ENCODE data around the gene NUP62. TPM values are rescaled to one million over a fixed set of nuclear protein-coding genes. Genes with fewer than 3 reads are reported as not detected.

Gene NUP62
- total and polyA plus RNA-seq, 2 of the 8 experiments (the other 6 are each of a cell fraction or from before 2014, with no cell fraction given): 50.0 to 107 TPM

DNA sequence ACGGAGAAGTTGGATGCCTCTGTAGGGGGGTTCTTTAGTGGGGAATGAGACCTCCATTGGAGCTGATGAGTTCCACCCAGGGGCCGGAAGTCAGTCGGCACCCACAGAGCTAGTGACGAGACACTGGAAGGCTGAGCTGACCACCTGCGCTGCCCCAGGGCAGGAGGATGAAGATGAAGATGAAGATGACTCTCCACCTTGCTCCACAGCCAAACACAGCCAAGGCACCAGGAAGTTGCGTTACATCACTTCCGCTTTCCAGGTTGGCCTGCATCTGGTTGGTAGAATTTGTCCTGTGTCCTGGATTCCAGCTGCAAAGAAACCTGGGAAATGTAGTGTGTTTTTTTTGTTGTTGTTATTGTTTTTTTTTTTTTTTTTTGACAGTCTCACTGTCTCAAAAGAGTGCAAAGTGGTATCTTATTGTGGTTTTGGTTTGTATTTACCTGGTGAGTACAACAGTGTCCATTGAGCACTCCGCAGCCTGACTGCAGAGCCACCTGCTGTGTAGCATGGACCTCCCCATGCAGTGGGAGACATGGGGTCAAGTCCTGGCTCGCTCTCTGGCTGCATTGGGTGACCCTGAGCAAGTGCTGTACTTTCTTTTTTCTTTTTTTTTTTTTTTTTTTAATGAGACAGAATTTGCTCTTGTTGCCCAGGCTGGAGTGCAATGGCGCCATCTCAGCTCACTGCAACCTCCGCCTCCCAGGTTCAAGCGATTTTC is 49.9 kb downstream of the NUP62 start:
- H3K79me2 ChIP-seq (ENCODE audit: control insufficient read depth in 1 of 2, insufficient read depth in 2 of 2, low read length in 2 of 2): peaks cover 0 to 28% of the 10 kb centered on the region in 2 experiments; a peak in 2 of 4 replicates
- H3K4me1 ChIP-seq (replicated peaks in 1 of 4; ENCODE audit: control insufficient read depth in 3 of 4, insufficient read depth in 4 of 4, low read length in 3 of 4): peaks cover 0 to 13% (median 7%) of the 10 kb centered on the region in 4 experiments; a peak in 6 of 7 replicates
- FAIRE-seq (no peak), DNase-seq (ENCODE audit: low read depth in 1 of 2, low spot score in 2 of 2) (no peak)
- peaks cover 16% of the 10 kb centered on the region for H3K23me2 ChIP-seq (ENCODE audit: low read depth, low read length)
- H4K20me1 ChIP-seq (replicated peaks in 1 of 2; ENCODE audit: control insufficient read depth in 1 of 2, insufficient read depth in 2 of 2, low read length in 2 of 2): peaks cover 10 to 18% of the 10 kb centered on the region in 2 experiments
- no peak overlapping the region for H3K18ac ChIP-seq (ENCODE audit: extremely low read depth, low read length)
- H2BK120ac ChIP-seq (replicated peaks; ENCODE audit: low read depth, low read length): no peak overlapping the region
- 92% methylated on average over 11 of the region's 12 CpGs; no CpG with 5 or more reads in 1 of the 2 experiments for WGBS, 2 experiments (ENCODE audit: extremely low coverage in 1 of 2, insufficient coverage in 1 of 2, insufficient read length in 1 of 2, insufficient replicate concordance in 2 of 2, low coverage in 1 of 2, low lambda C conversion rate in 2 of 2, missing lambda C conversion rate in 1 of 2)
- no peak overlapping the region for H4K8ac ChIP-seq (ENCODE audit: extremely low read depth, insufficient read depth, low read length)
- peaks cover 22 to 51% (median 43%) of the 10 kb centered on the region in 4 experiments for H3K36me3 ChIP-seq (ENCODE audit: control insufficient read depth in 2 of 4, insufficient read depth in 4 of 4, low read length in 3 of 4)
- no peak overlapping the region for H3K4ac ChIP-seq (replicated peaks; ENCODE audit: insufficient read length, low read depth, low read length)
- H3K4me2 ChIP-seq (ENCODE audit: insufficient read depth in 1 of 2, low read depth in 2 of 2, low read length in 2 of 2): peak overlapping the region in 1 of 2 experiments; percentile 92; a peak in 1 of 4 replicates
- H3K27ac ChIP-seq (ENCODE audit: low read depth, low read length): no peak overlapping the region
- no peak overlapping the region for H2AK5ac ChIP-seq (ENCODE audit: low read depth, low read length)
- ChIA-PET POLR2A (ENCODE audit: partially characterized antibody) (interaction anchor here (1.1 to 6.2 kb wide), 4 partner anchors 9 to 16 kb away, joined by 3 to 76 read pairs (median 3); partner anchors contain the start of gene PNKP), CTCF (ENCODE audit: partially characterized antibody) (interaction anchor here (0.7 to 1.5 kb wide), 2 partner anchors 74 to 190 kb away, joined by 3 read pairs; partner anchors contain the start of gene ADM5)
- TF ChIP-seq RBBP5 (IDR thresholded peaks at IDR 0.05; ENCODE audit: borderline replicate concordance, low read depth, low read length) (no peak), BACH1 (IDR thresholded peaks at IDR 0.05; ENCODE audit: low read length) (no peak), SP2 (IDR thresholded peaks at IDR 0.05; ENCODE audit: low read length) (no peak), SIRT6 (IDR thresholded peaks at IDR 0.05; ENCODE audit: low read length) (no peak), ZNF274 (IDR thresholded peaks at IDR 0.05; ENCODE audit: borderline replicate concordance, extremely low read depth, low read length) (no peak), JUND (IDR thresholded peaks at IDR 0.05; ENCODE audit: low read length) (no peak), CBX5 (IDR thresholded peaks at IDR 0.05; ENCODE audit: low read depth, low read length) (no peak), SP4 (IDR thresholded peaks at IDR 0.05; ENCODE audit: low read length) (no peak), NANOG (IDR thresholded peaks at IDR 0.05; ENCODE audit: insufficient read depth, low read depth, low read length, poor library complexity, severe bottlenecking) (no peak), KDM4A (IDR thresholded peaks at IDR 0.05; ENCODE audit: low read depth, low read length, severe bottlenecking) (no peak)
- TF ChIP-seq, protein P1, sequence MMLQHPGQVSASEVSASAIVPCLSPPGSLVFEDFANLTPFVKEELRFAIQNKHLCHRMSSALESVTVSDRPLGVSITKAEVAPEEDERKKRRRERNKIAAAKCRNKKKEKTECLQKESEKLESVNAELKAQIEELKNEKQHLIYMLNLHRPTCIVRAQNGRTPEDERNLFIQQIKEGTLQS (IDR thresholded peaks at IDR 0.05; ENCODE audit: insufficient read depth, low read depth, low read length): no peak
- H3K9ac ChIP-seq (replicated peaks in 1 of 4; ENCODE audit: extremely low read depth in 1 of 4, low read depth in 3 of 4, low read length in 3 of 4): no peak overlapping the region
- H2AFZ ChIP-seq (ENCODE audit: low read length): no peak overlapping the region
- no peak overlapping the region for H4K5ac ChIP-seq (ENCODE audit: insufficient read length, low read depth, low read length)
- H3K4me3 ChIP-seq (ENCODE audit: extremely low read depth in 1 of 4, insufficient read depth in 2 of 4, low read depth in 3 of 4, low read length in 4 of 4): peak overlapping the region in 1 of 4 experiments; percentile 90; a peak in 1 of 8 replicates
- no peak overlapping the region for H2BK5ac ChIP-seq (ENCODE audit: low read depth, low read length)
- no peak overlapping the region for H3K56ac ChIP-seq (replicated peaks; ENCODE audit: insufficient read length, low read depth, low read length)
- H3K23ac ChIP-seq (ENCODE audit: insufficient read length): no peak overlapping the region
- no peaks in the 10 kb centered on the region for H3K27me3 ChIP-seq (replicated peaks in 1 of 4; ENCODE audit: control insufficient read depth in 3 of 4, extremely low read depth in 1 of 4, insufficient read depth in 3 of 4, low read length in 3 of 4)
- H3K14ac ChIP-seq (ENCODE audit: insufficient read length): no peak overlapping the region
- no peak overlapping the region for H2BK12ac ChIP-seq (ENCODE audit: low read depth, low read length)
- H4K91ac ChIP-seq (replicated peaks; ENCODE audit: insufficient read length, low read length): no peak overlapping the region
- H2BK15ac ChIP-seq (ENCODE audit: low read length): no peak overlapping the region; the same call in 1 of the 2 replicates
- H3K9me3 ChIP-seq (ENCODE audit: insufficient read depth in 2 of 2, low read depth in 1 of 2, low read length in 1 of 2): no peaks in the 10 kb centered on the region
- H3K79me1 ChIP-seq (ENCODE audit: low read depth, low read length): peaks cover 16% of the 10 kb centered on the region
- H2BK20ac ChIP-seq (ENCODE audit: low read length): no peak overlapping the region

Measured in H1 (cell line).